VCaP (cell line): ENCODE data around the gene CDC73.

Source experiments
- H3K27ac ChIP-seq: fragments of 450-650 bp; 2 replicates; pipeline ENCODE4 v1.5.1; 2017
- TF ChIP-seq, protein P1 (sequence below): fragments of 450-650 bp; conservative IDR thresholded peaks from 2 replicates; pipeline ENCODE4 v1.5.1; 2017; ENCODE audit warnings: mild to moderate bottlenecking, moderate library complexity

Gene CDC73

DNA sequence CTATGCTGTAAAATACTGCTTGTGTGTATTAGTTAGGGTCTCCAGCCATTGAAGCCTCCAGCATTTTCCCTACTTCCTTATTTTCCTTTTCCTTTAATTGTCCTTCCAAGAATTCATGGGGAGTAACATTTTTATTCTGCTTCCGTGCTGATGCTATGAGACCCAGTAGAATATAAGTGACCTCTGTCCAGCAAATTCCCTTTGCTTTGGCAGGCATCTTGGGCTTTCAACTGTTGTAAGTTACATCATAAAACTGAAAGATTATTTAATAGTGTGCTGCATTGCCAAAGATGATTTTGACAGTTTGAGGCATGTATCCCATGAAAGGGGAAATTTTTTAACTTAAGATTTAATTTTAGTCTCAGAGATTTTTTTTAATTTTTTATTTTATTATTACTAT is 112.7 kb downstream of the CDC73 start:
- TF ChIP-seq, protein P1, sequence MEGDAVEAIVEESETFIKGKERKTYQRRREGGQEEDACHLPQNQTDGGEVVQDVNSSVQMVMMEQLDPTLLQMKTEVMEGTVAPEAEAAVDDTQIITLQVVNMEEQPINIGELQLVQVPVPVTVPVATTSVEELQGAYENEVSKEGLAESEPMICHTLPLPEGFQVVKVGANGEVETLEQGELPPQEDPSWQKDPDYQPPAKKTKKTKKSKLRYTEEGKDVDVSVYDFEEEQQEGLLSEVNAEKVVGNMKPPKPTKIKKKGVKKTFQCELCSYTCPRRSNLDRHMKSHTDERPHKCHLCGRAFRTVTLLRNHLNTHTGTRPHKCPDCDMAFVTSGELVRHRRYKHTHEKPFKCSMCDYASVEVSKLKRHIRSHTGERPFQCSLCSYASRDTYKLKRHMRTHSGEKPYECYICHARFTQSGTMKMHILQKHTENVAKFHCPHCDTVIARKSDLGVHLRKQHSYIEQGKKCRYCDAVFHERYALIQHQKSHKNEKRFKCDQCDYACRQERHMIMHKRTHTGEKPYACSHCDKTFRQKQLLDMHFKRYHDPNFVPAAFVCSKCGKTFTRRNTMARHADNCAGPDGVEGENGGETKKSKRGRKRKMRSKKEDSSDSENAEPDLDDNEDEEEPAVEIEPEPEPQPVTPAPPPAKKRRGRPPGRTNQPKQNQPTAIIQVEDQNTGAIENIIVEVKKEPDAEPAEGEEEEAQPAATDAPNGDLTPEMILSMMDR = no peak
- H3K27ac ChIP-seq = no peak overlapping the region

- TF ChIP-seq, protein P1 = no peak
- no peak overlapping the region for H3K27ac ChIP-seq
Observed at GRCh38 chr1:193237381-193237978, 115.6 kb downstream of the CDC73 start.

DNA sequence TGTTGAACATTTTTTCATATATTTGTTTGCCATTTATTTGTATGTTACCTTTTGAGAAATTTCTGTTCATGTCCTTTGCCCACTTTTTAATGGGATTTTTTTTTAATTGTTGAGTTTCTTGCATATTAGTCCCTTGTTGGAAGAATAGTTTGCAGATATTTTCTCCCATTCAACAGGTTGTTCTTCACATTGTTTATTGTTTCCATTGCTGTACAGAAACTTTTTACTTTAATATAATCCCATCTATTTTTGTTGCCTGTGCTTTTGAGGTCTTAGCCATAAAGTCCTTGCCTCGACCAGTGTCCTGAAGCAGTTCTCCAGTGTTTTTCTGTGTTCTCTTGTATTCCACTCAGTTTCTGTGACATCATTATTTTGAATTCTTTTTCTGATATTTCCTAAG is 118.8 kb downstream of the CDC73 start:
- H3K27ac ChIP-seq = no peak overlapping the region
- TF ChIP-seq, protein P1 = no peak

- TF ChIP-seq, protein P1 = no peak
- no peak overlapping the region for H3K27ac ChIP-seq
Observed at GRCh38 chr1:193241132-193241827, 119.4 kb downstream of the CDC73 start.

DNA sequence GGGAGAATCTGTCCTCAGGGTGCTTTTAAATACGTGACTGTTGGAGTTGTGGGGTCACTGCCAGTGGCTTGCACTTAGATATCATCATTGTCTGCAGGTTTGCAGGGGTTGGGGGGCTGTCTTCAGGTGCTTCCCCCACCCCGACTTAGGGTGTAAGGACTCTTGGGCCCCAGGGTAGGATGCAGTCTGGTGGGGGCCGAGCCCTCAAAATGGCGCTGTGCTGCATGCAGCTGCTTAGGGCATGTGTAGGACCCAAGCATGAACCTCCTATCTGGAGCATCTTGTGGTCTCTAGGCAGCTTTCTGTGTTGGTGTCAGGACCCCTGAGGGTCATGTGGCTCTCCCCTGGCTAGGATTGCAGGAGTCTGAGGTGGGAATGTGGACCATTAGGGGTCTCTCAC is 120.2 kb downstream of the CDC73 start:
- TF ChIP-seq, protein P1 = no peak
- no peak overlapping the region for H3K27ac ChIP-seq

- no peak overlapping the region for H3K27ac ChIP-seq
Observed at GRCh38 chr1:193249187-193249586, 127.4 kb downstream of the CDC73 start.

DNA sequence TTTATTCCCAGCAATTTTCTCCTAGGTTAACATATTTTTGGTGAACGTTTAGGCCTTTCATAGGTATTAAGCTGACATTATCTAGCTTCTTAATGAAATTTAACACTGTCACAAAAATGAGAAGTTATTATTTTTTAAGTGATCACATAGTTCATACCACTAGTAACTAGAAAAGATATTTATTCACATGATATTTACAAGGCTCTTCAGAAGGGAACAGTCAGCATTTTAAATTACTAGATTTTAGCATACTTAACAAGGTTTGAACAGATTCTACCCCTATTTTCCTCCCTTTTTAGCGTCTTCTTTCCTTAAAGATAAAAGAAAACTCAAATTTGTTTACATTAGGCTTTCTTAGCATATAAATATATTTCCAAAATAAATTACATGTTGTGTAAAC is 130.1 kb downstream of the CDC73 start:
- no peak overlapping the region for H3K27ac ChIP-seq
- TF ChIP-seq, protein P1 = no peak

More at GRCh38 chr1:193249187-193249586, 127.4 kb downstream of the CDC73 start:
- TF ChIP-seq, protein P1 = no peak
